GM18505 (cell line): Measurements from ENCODE around the gene FAM120B.
A peak's percentile ranks its signal among the peaks of the same experiment; 100 is the strongest.

Experiments used
- ATAC-seq: cut with Tn5 transposase; IDR thresholded peaks from one replicate; pipeline ENCODE4 v1.9.1; 2021; ENCODE audit not compliant: unreplicated experiment
- POLR2A ChIP-seq: IDR thresholded peaks from 4 replicates; pipeline ENCODE4 v1.6.1; 2011; ENCODE audit warnings: borderline replicate concordance; ENCODE audit not compliant: insufficient read depth, insufficient read length; ENCODE audit errors: extremely low read depth

Gene FAM120B

GRCh38 chr6:170410241-170410640 lies 103.7 kb downstream of the FAM120B start:
- no peak for TF ChIP-seq POLR2A
- ATAC-seq, result no peak

- TF ChIP-seq POLR2A, result no peak
- no peak for ATAC-seq
These were observed 108.8 kb downstream of the FAM120B start for GRCh38 chr6:170415318-170415717.

- no peak for TF ChIP-seq POLR2A
- ATAC-seq, result no peak
These were observed 109.7 kb downstream of the FAM120B start for GRCh38 chr6:170416303-170416702.

GRCh38 chr6:170416959-170417606 lies 110.5 kb downstream of the FAM120B start:
- ATAC-seq, result no peak
- no peak for TF ChIP-seq POLR2A

GRCh38 chr6:170417881-170418280 lies 111.3 kb downstream of the FAM120B start:
- ATAC-seq, result no peak
- no peak for TF ChIP-seq POLR2A

- TF ChIP-seq POLR2A, result no peak
- ATAC-seq, result no peak
These were observed 113.7 kb downstream of the FAM120B start for GRCh38 chr6:170420283-170420682.

GRCh38 chr6:170420791-170421776 lies 114.5 kb downstream of the FAM120B start:
- no peak for ATAC-seq
- no peak for TF ChIP-seq POLR2A

GRCh38 chr6:170421921-170422320 lies 115.4 kb downstream of the FAM120B start:
- TF ChIP-seq POLR2A, result no peak
- ATAC-seq, result no peak

- ATAC-seq, result peak; percentile 85
- no peak for TF ChIP-seq POLR2A
These were observed 116.5 kb downstream of the FAM120B start for GRCh38 chr6:170423030-170423429.

- TF ChIP-seq POLR2A, result no peak
- ATAC-seq, result no peak
These were observed 117.5 kb downstream of the FAM120B start for GRCh38 chr6:170423814-170424603.

- no peak for TF ChIP-seq POLR2A
These were observed 118.1 kb downstream of the FAM120B start for GRCh38 chr6:170424604-170425126.

GRCh38 chr6:170429450-170429849 lies 122.9 kb downstream of the FAM120B start:
- no peak for ATAC-seq
- TF ChIP-seq POLR2A, result no peak

More at GRCh38 chr6:170424604-170425126, 118.1 kb downstream of the FAM120B start:
- no peak for ATAC-seq
